K562 (cell line): Measurements from ENCODE around the gene CACNA1S. TPM values are rescaled to one million over a fixed set of nuclear protein-coding genes. Genes with fewer than 3 reads are reported as not detected.

ENCODE experiments used
- ATAC-seq: fragments of 200-7000 bp; cut with Tn5 transposase; 3 replicates; pipeline ENCODE4 v1.9.1; 2020; ENCODE audit warnings: moderate library complexity
- BruUV-seq: library from RNA; stranded (reverse); fragments of 400-500 nt; replicated peaks from 2 replicates; lab custom pipeline; 2021; lab: Mats Ljungman, UMichigan
- CTCF ChIA-PET: fragments of 300-600 bp; formaldehyde crosslinking; extraction: SDS; loops from one replicate; lab custom pipeline; 2021; ENCODE audit warnings: low intra/inter-chr PET ratio; lab: Yijun Ruan, JAX
- POLR2A ChIA-PET: fragments of 300-600, 350-650 bp; sonication (Branson Sonifier 250); formaldehyde crosslinking; extraction: SDS; loops from one replicate; lab custom pipeline; 2021; ENCODE audit warnings: antibody characterized with exemption, inconsistent platforms; lab: Yijun Ruan, JAX
- DNase-seq, 4 experiments: peaks; one replicate each; pipeline versions ENCODE4 v3.0.0 to v3.0.0-alpha.2; 2011 to 2018; ENCODE audit warnings: low spot score in 3 of 4, mixed read lengths in 3 of 4; ENCODE audit errors: extremely low read depth in 1 of 4
- FAIRE-seq: peaks from 2 replicates; lab custom pipeline; 2011; peaks lifted over from hg19 to GRCh38; lab: Jason Lieb, UNC
- H2AFZ ChIP-seq: 2 replicates; pipeline ENCODE4 v1.6.0; 2011; ENCODE audit warnings: low read depth, low read length, control low read depth, inconsistent platforms
- H3K27ac ChIP-seq: fragments of 200-600 bp; 3 replicates; pipeline ENCODE4 v1.8.0; 2011; ENCODE audit warnings: low read depth, mild to moderate bottlenecking, control low read depth, inconsistent platforms, low read length, moderate library complexity, mixed read lengths; ENCODE audit errors: extremely low read depth
- H3K27me3 ChIP-seq, 2 experiments: fragments of 300-600 bp in 1 of 2; 2 replicates in 1 of 2; 3 replicates in 1 of 2; pipeline versions ENCODE4 v1.6.0 to v1.8.0; 2011; ENCODE audit warnings: inconsistent platforms in 2 of 2, low read length in 2 of 2, mild to moderate bottlenecking in 1 of 2, mixed read lengths in 1 of 2, moderate library complexity in 1 of 2; ENCODE audit not compliant: control insufficient read depth in 2 of 2, insufficient read depth in 2 of 2
- H3K36me3 ChIP-seq: fragments of 300-600 bp; 3 replicates; pipeline ENCODE4 v1.8.0; 2011; ENCODE audit warnings: mild to moderate bottlenecking, low read length, inconsistent platforms; ENCODE audit not compliant: control insufficient read depth, insufficient read depth
- H3K4me1 ChIP-seq, 2 experiments: fragments of 200-600 bp in 1 of 2; replicated peaks in 1 of 2; 2 replicates in 1 of 2; 3 replicates in 1 of 2; pipeline versions ENCODE4 v1.5.1 to v1.8.0; 2011; ENCODE audit warnings: inconsistent platforms in 2 of 2, low read length in 2 of 2, mild to moderate bottlenecking in 1 of 2, mixed read lengths in 1 of 2, moderate library complexity in 1 of 2; ENCODE audit not compliant: control insufficient read depth in 2 of 2, insufficient read depth in 2 of 2
- H3K4me2 ChIP-seq: 2 replicates; pipeline ENCODE4 v1.6.1; 2011; ENCODE audit warnings: low read length, control low read depth, inconsistent platforms, mixed read lengths; ENCODE audit not compliant: insufficient read depth
- H3K4me3 ChIP-seq: fragments of 200-600 bp; sonication (generic), shearing (Covaris generic); 2 replicates; pipeline ENCODE4 v1.5.1; 2016; ENCODE audit warnings: control low read depth, inconsistent platforms
- H3K79me2 ChIP-seq: fragments of 200-600 bp; 3 replicates; pipeline ENCODE4 v1.8.0; 2011; ENCODE audit warnings: low read length, inconsistent platforms; ENCODE audit not compliant: control insufficient read depth, insufficient read depth
- H3K9ac ChIP-seq, 2 experiments: 2 replicates each; pipeline versions ENCODE4 v1.6.0 to v1.6.1; 2011; ENCODE audit warnings: low read depth in 2 of 2, low read length in 2 of 2, control low read depth in 1 of 2, inconsistent platforms in 1 of 2, mild to moderate bottlenecking in 1 of 2, mixed read lengths in 1 of 2; ENCODE audit not compliant: insufficient read depth in 1 of 2
- H3K9me1 ChIP-seq: one replicate; pipeline ENCODE4 v1.6.0; 2011; ENCODE audit warnings: inconsistent platforms, mild to moderate bottlenecking, low read length, moderate library complexity; ENCODE audit not compliant: control insufficient read depth, insufficient read depth
- H3K9me3 ChIP-seq: replicated peaks from 2 replicates; pipeline ENCODE4 v1.5.1; 2011; ENCODE audit warnings: low read depth, low read length, inconsistent platforms; ENCODE audit not compliant: control insufficient read depth, insufficient read depth
- H4K20me1 ChIP-seq: replicated peaks from 2 replicates; pipeline ENCODE4 v1.6.1; 2011; ENCODE audit warnings: low read length, inconsistent platforms, mixed read lengths; ENCODE audit not compliant: control insufficient read depth, insufficient read depth
- CTCF ChIP-seq, 3 experiments: IDR thresholded peaks in 2 of 3; conservative IDR thresholded peaks in 1 of 3; 2 replicates each; pipeline ENCODE4 v1.5.1; 2011 to 2012; ENCODE audit warnings: low read length in 3 of 3, mild to moderate bottlenecking in 3 of 3, control low read depth in 2 of 3, improper control_type of control experiment in 1 of 3, inconsistent platforms in 1 of 3, low read depth in 1 of 3, mixed read lengths in 1 of 3, moderate library complexity in 1 of 3; ENCODE audit not compliant: insufficient read depth in 2 of 3
- FOXA3 ChIP-seq, 2 experiments: fragments of 450-650 bp in 1 of 2; sonication (generic) in 1 of 2; formaldehyde crosslinking; IDR thresholded peaks in 1 of 2; conservative IDR thresholded peaks in 1 of 2; 2 replicates each; pipeline versions ENCODE4 v1.4.0 to v1.8.0; 2020 to 2022; ENCODE audit warnings: mild to moderate bottlenecking in 2 of 2, missing genetic modification reagents in 1 of 2
- HIVEP1 ChIP-seq: fragments of 250-450 bp; sonication (Bioruptor Pico); IDR thresholded peaks from 2 replicates; pipeline ENCODE4 v1.4.0; 2020; ENCODE audit warnings: mild to moderate bottlenecking
- KLF1 ChIP-seq: fragments of 450-650 bp; IDR thresholded peaks from 2 replicates; pipeline ENCODE4 v1.6.1; 2016; ENCODE audit warnings: missing genetic modification characterization, missing compliant biosample characterization
- PRMT5 ChIP-seq: sonication (generic); formaldehyde crosslinking; IDR thresholded peaks from 2 replicates; pipeline ENCODE4 v1.5.0; 2020; ENCODE audit warnings: missing genetic modification reagents
- ZNF224 ChIP-seq: sonication (generic); formaldehyde crosslinking; IDR thresholded peaks from 2 replicates; pipeline ENCODE4 v1.8.0; 2022; ENCODE audit warnings: mild to moderate bottlenecking, missing genetic modification reagents
- WGBS: fragments of 100-300 bp; shearing (Covaris generic); methylation state at CpG from one replicate; pipeline ENCODE4 v1.1.6; 2016; ENCODE audit warnings: low coverage, mixed read lengths; ENCODE audit not compliant: insufficient coverage; ENCODE audit errors: missing lambda C conversion rate; 5-methylcytosine and 5-hydroxymethylcytosine counted together
- in situ Hi-C: fragments of 300-500 bp; cut with MboI; formaldehyde crosslinking; loops from 4 replicates; pipeline ENCODE4 v1.15.0; 2018; ENCODE audit warnings: inconsistent platforms, mixed read lengths
- intact Hi-C: fragments of 100-400 bp; cut with micrococcal nuclease; formaldehyde crosslinking; loops from 2 replicates; pipeline ENCODE4 v1.14.2; 2022
- polyA plus RNA-seq, 8 experiments: library from polyadenylated mRNA; depleted of rRNA in 4 of 8; stranded (reverse) in 5 of 8; unstranded in 3 of 8; fragments of >200 nt; fragmentation: Nextera tagmentation in 2 of 8; fragmentation: Illumina TruSeq in 1 of 8; extraction: Ambion mirVana in 2 of 8; extraction: Trizol in 1 of 8; gene quantifications; 2 replicates each; pipeline versions ENCODE4 v1.2.1 to v1.2.3, GENCODE V29; 2011 to 2014; ENCODE audit warnings: inconsistent platforms in 1 of 8, missing spikeins in 1 of 8
- total RNA-seq, 7 experiments: library from RNA; depleted of rRNA in 6 of 7; stranded (reverse); fragments of >200 nt in 6 of 7; fragmentation: Illumina TruSeq in 2 of 7; extraction: Trizol in 2 of 7; gene quantifications; 2 replicates each; pipeline versions ENCODE4 v1.2.1 to v1.2.3, GENCODE V29; 2011 to 2021; ENCODE audit warnings: low replicate concordance in 1 of 7

CACNA1S gene
- total and polyA plus RNA-seq, 9 of the 15 experiments (the other 6 are each of a cell fraction or from before 2014, with no cell fraction given), result not detected

GRCh38 chr1:201053155-201053860 is 58.9 kb downstream of the CACNA1S start:
- H3K4me3 ChIP-seq, result no peak overlapping the region
- ATAC-seq, result peak; percentile 73
- intact Hi-C loops, result no loop called here
- no peaks in the 10 kb centered on the region for H3K79me2 ChIP-seq
- no peak for FAIRE-seq
- 0 out of 4 replicates have a peak overlapping the region, but pooled peaks of 1 of the 2 experiments have one; percentile 47 for H3K9ac ChIP-seq
- TF ChIP-seq KLF1 (no peak), HIVEP1 (CRISPR knock-in tag) (no peak), CTCF (IDR thresholded peaks at IDR 0.05 in 2 of 3, conservative IDR thresholded peaks at IDR 0.05 in 1 of 3; ENCODE audit: insufficient read depth in 2 of 3, low read depth in 1 of 3, low read length in 3 of 3) (peak in 2 of 3 experiments; percentile 13 to 36; a peak in 1 of 6 replicates), ZNF224 (CRISPR knock-in tag) (no peak), PRMT5 (CRISPR knock-in tag) (0 out of 2 replicates have a peak, but pooled peaks have one; percentile 42), FOXA3 (CRISPR knock-in tag; conservative IDR thresholded peaks at IDR 0.05 in 1 of 2, IDR thresholded peaks at IDR 0.05 in 1 of 2) (0 out of 4 replicates have a peak, but pooled peaks of 1 of the 2 experiments have one; percentile 20)
- peaks cover 50 to 79% of the 10 kb centered on the region in 2 experiments; a peak in 4 of 5 replicates for H3K27me3 ChIP-seq
- no peak overlapping the region for H3K27ac ChIP-seq
- no TSS peak for BruUV-seq
- peaks cover 0 to 3% of the 10 kb centered on the region in 2 experiments; a peak in 1 of 5 replicates for H3K4me1 ChIP-seq
- H2AFZ ChIP-seq, result no peak overlapping the region
- ChIA-PET CTCF (no interaction called here), POLR2A (no interaction called here)
- peak in 2 of 4 experiments; percentile 30 to 42 for DNase-seq
- no peaks in the 10 kb centered on the region for H3K9me1 ChIP-seq
- H4K20me1 ChIP-seq, result peaks cover 3% of the 10 kb centered on the region; the same call in 1 of the 2 replicates
- H3K9me3 ChIP-seq, result no peaks in the 10 kb centered on the region
- under 1% methylated on average over 17 of the region's 22 CpGs for WGBS
- in situ Hi-C loops, result no loop called here
- H3K4me2 ChIP-seq, result no peak overlapping the region
- H3K36me3 ChIP-seq, result no peaks in the 10 kb centered on the region
